K562 (cell line): ENCODE results near the gene BID. TPM values are rescaled to one million over a fixed set of nuclear protein-coding genes. Genes with fewer than 3 reads are reported as not detected.

ENCODE experiments used
- CHCHD3 ChIP-seq: fragments of 250-450 bp; sonication (Bioruptor Pico); IDR thresholded peaks from 2 replicates; pipeline ENCODE4 v2.1.2; 2022; ENCODE audit warnings: mild to moderate bottlenecking
- COPS2 ChIP-seq: fragments of 450-650 bp; conservative IDR thresholded peaks from 2 replicates; pipeline ENCODE4 v1.6.1; 2016; ENCODE audit warnings: mild to moderate bottlenecking, moderate library complexity
- CTBP1 ChIP-seq: fragments of 450-650 bp; IDR thresholded peaks from 2 replicates; pipeline ENCODE4 v1.6.1; 2016; ENCODE audit warnings: borderline replicate concordance
- EP400 ChIP-seq: fragments of 450-650 bp; IDR thresholded peaks from 2 replicates; pipeline ENCODE4 v1.6.1; 2017; ENCODE audit warnings: antibody characterized with exemption, mild to moderate bottlenecking, moderate library complexity
- SRSF7 ChIP-seq: fragments of 200-400 bp; formaldehyde crosslinking; optimal IDR thresholded peaks from 2 replicates; pipeline ENCODE3; 2017; ENCODE audit warnings: mild to moderate bottlenecking, low read depth, low read length
- TAF7 ChIP-seq: fragments of 450-650 bp; IDR thresholded peaks from 2 replicates; pipeline ENCODE4 v1.6.1; 2016; ENCODE audit warnings: missing genetic modification characterization, missing compliant biosample characterization
- ZNF696 ChIP-seq: fragments of 250-450 bp; sonication (Bioruptor Pico); conservative IDR thresholded peaks from 2 replicates; pipeline ENCODE4 v1.4.0; 2020; ENCODE audit warnings: mild to moderate bottlenecking, moderate library complexity
- polyA plus RNA-seq, 8 experiments: library from polyadenylated mRNA; depleted of rRNA in 4 of 8; stranded (reverse) in 5 of 8; unstranded in 3 of 8; fragments of >200 nt; fragmentation: Nextera tagmentation in 2 of 8; fragmentation: Illumina TruSeq in 1 of 8; extraction: Ambion mirVana in 2 of 8; extraction: Trizol in 1 of 8; gene quantifications; 2 replicates each; pipeline versions ENCODE4 v1.2.1 to v1.2.3, GENCODE V29; 2011 to 2014; ENCODE audit warnings: inconsistent platforms in 1 of 8, missing spikeins in 1 of 8
- total RNA-seq, 7 experiments: library from RNA; depleted of rRNA in 6 of 7; stranded (reverse); fragments of >200 nt in 6 of 7; fragmentation: Illumina TruSeq in 2 of 7; extraction: Trizol in 2 of 7; gene quantifications; 2 replicates each; pipeline versions ENCODE4 v1.2.1 to v1.2.3, GENCODE V29; 2011 to 2021; ENCODE audit warnings: low replicate concordance in 1 of 7
- TF ChIP-seq, protein P1 (sequence below), 2 experiments: fragments of 450-650 bp in 1 of 2; sonication (generic) in 1 of 2; formaldehyde crosslinking in 1 of 2; IDR thresholded peaks; 2 replicates each; pipeline versions ENCODE4 v1.7.1 to v1.9.0; 2016 to 2022; ENCODE audit warnings: inconsistent platforms in 1 of 2, mild to moderate bottlenecking in 1 of 2, missing genetic modification reagents in 1 of 2
- TF ChIP-seq, protein P2 (sequence below): sonication (generic); formaldehyde crosslinking; IDR thresholded peaks from 2 replicates; pipeline ENCODE4 v1.8.1; 2023; ENCODE audit warnings: missing genetic modification reagents, mild to moderate bottlenecking, borderline replicate concordance

The BID gene
- total and polyA plus RNA-seq, 9 of the 15 experiments (the other 6 are each of a cell fraction or from before 2014, with no cell fraction given), result 5.2 to 209 (median 63.7) TPM

- TF ChIP-seq, protein P1, sequence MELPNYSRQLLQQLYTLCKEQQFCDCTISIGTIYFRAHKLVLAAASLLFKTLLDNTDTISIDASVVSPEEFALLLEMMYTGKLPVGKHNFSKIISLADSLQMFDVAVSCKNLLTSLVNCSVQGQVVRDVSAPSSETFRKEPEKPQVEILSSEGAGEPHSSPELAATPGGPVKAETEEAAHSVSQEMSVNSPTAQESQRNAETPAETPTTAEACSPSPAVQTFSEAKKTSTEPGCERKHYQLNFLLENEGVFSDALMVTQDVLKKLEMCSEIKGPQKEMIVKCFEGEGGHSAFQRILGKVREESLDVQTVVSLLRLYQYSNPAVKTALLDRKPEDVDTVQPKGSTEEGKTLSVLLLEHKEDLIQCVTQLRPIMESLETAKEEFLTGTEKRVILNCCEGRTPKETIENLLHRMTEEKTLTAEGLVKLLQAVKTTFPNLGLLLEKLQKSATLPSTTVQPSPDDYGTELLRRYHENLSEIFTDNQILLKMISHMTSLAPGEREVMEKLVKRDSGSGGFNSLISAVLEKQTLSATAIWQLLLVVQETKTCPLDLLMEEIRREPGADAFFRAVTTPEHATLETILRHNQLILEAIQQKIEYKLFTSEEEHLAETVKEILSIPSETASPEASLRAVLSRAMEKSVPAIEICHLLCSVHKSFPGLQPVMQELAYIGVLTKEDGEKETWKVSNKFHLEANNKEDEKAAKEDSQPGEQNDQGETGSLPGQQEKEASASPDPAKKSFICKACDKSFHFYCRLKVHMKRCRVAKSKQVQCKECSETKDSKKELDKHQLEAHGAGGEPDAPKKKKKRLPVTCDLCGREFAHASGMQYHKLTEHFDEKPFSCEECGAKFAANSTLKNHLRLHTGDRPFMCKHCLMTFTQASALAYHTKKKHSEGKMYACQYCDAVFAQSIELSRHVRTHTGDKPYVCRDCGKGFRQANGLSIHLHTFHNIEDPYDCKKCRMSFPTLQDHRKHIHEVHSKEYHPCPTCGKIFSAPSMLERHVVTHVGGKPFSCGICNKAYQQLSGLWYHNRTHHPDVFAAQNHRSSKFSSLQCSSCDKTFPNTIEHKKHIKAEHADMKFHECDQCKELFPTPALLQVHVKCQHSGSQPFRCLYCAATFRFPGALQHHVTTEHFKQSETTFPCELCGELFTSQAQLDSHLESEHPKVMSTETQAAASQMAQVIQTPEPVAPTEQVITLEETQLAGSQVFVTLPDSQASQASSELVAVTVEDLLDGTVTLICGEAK (IDR thresholded peaks at IDR 0.05), result peak; percentile 75
- TF ChIP-seq, protein P1 (CRISPR knock-in tag; IDR thresholded peaks at IDR 0.05), result no peak
- TF ChIP-seq TAF7 (tag) (peak; percentile 8; the same call in 1 of the 2 replicates), ZNF696 (CRISPR knock-in tag) (no peak), CHCHD3 (no peak), EP400 (no peak), COPS2 (no peak), CTBP1 (0 out of 2 replicates have a peak, but pooled peaks have one; percentile 41), SRSF7 (no peak)
- TF ChIP-seq, protein P2, sequence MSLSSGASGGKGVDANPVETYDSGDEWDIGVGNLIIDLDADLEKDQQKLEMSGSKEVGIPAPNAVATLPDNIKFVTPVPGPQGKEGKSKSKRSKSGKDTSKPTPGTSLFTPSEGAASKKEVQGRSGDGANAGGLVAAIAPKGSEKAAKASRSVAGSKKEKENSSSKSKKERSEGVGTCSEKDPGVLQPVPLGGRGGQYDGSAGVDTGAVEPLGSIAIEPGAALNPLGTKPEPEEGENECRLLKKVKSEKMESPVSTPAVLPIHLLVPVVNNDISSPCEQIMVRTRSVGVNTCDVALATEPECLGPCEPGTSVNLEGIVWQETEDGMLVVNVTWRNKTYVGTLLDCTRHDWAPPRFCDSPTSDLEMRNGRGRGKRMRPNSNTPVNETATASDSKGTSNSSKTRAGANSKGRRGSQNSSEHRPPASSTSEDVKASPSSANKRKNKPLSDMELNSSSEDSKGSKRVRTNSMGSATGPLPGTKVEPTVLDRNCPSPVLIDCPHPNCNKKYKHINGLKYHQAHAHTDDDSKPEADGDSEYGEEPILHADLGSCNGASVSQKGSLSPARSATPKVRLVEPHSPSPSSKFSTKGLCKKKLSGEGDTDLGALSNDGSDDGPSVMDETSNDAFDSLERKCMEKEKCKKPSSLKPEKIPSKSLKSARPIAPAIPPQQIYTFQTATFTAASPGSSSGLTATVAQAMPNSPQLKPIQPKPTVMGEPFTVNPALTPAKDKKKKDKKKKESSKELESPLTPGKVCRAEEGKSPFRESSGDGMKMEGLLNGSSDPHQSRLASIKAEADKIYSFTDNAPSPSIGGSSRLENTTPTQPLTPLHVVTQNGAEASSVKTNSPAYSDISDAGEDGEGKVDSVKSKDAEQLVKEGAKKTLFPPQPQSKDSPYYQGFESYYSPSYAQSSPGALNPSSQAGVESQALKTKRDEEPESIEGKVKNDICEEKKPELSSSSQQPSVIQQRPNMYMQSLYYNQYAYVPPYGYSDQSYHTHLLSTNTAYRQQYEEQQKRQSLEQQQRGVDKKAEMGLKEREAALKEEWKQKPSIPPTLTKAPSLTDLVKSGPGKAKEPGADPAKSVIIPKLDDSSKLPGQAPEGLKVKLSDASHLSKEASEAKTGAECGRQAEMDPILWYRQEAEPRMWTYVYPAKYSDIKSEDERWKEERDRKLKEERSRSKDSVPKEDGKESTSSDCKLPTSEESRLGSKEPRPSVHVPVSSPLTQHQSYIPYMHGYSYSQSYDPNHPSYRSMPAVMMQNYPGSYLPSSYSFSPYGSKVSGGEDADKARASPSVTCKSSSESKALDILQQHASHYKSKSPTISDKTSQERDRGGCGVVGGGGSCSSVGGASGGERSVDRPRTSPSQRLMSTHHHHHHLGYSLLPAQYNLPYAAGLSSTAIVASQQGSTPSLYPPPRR (CRISPR knock-in tag), result no peak
Observed at GRCh38 chr22:17777005-17777716, 2.9 kb upstream of the BID start (continued).
